H9 (cell line): ENCODE results near the gene PLXND1. TPM values are rescaled to one million over a fixed set of nuclear protein-coding genes. Genes with fewer than 3 reads are reported as not detected.

Experiments used
- DNase-seq: peaks from one replicate; pipeline ENCODE4 v3.0.0-alpha.2; 2017
- H2AFZ ChIP-seq: one replicate; pipeline ENCODE4 v1.6.1; 2013; ENCODE audit warnings: mild to moderate bottlenecking, low read length, control low read depth, moderate library complexity
- H2AK5ac ChIP-seq: 2 replicates; pipeline ENCODE4 v1.6.1; 2013; ENCODE audit warnings: low read length, control low read depth, mixed read lengths; ENCODE audit not compliant: insufficient read length
- H2BK120ac ChIP-seq: one replicate; pipeline ENCODE4 v1.6.1; 2013; ENCODE audit warnings: low read depth, mild to moderate bottlenecking, low read length, control low read depth, inconsistent platforms; ENCODE audit not compliant: poor library complexity, severe bottlenecking
- H2BK12ac ChIP-seq: 2 replicates; pipeline ENCODE4 v1.6.1; 2013; ENCODE audit warnings: low read length, control low read depth, mixed read lengths, low read depth; ENCODE audit not compliant: insufficient read length
- H2BK15ac ChIP-seq: 2 replicates; pipeline ENCODE4 v1.6.1; 2013; ENCODE audit warnings: low read depth, low read length, control low read depth
- H2BK20ac ChIP-seq: one replicate; pipeline ENCODE4 v1.6.1; 2013; ENCODE audit warnings: low read depth, mild to moderate bottlenecking, low read length, control low read depth, inconsistent platforms; ENCODE audit not compliant: poor library complexity, severe bottlenecking
- H2BK5ac ChIP-seq: 2 replicates; pipeline ENCODE4 v1.6.1; 2013; ENCODE audit warnings: low read length, control low read depth, mixed read lengths; ENCODE audit not compliant: insufficient read length
- H3K14ac ChIP-seq: 2 replicates; pipeline ENCODE4 v1.6.1; 2013; ENCODE audit warnings: low read length, control low read depth; ENCODE audit not compliant: insufficient read depth
- H3K18ac ChIP-seq: 2 replicates; pipeline ENCODE4 v1.6.1; 2013; ENCODE audit warnings: low read depth, mild to moderate bottlenecking, mixed read lengths, low read length, control low read depth; ENCODE audit not compliant: insufficient read length
- H3K23ac ChIP-seq: 2 replicates; pipeline ENCODE4 v1.6.1; 2013; ENCODE audit warnings: low read length, control low read depth, mixed read lengths, low read depth; ENCODE audit not compliant: insufficient read length
- H3K23me2 ChIP-seq: 2 replicates; pipeline ENCODE4 v1.6.1; 2013; ENCODE audit warnings: low read depth, mild to moderate bottlenecking, mixed read lengths, low read length, control low read depth; ENCODE audit not compliant: insufficient read length, poor library complexity, severe bottlenecking
- H3K27ac ChIP-seq: 2 replicates; pipeline ENCODE4 v1.5.1; 2013; ENCODE audit warnings: low read length, control low read depth, mixed read lengths, low read depth; ENCODE audit not compliant: insufficient read length
- H3K27me3 ChIP-seq: 2 replicates; pipeline ENCODE4 v1.6.1; 2013; ENCODE audit warnings: low read length, control low read depth, inconsistent platforms; ENCODE audit not compliant: insufficient read depth
- H3K4ac ChIP-seq: 2 replicates; pipeline ENCODE4 v1.6.1; 2013; ENCODE audit warnings: low read depth, mild to moderate bottlenecking, control low read depth, inconsistent platforms, low read length, moderate library complexity
- H3K4me1 ChIP-seq: 2 replicates; pipeline ENCODE4 v1.6.1; 2013; ENCODE audit warnings: low read length, control low read depth, inconsistent platforms; ENCODE audit not compliant: insufficient read depth
- H3K4me2 ChIP-seq: 2 replicates; pipeline ENCODE4 v1.6.1; 2013; ENCODE audit warnings: low read length, control low read depth, mixed read lengths; ENCODE audit not compliant: insufficient read length, insufficient read depth
- H3K56ac ChIP-seq: 2 replicates; pipeline ENCODE4 v1.6.1; 2013; ENCODE audit warnings: low read depth, mild to moderate bottlenecking, mixed read lengths, low read length, control low read depth; ENCODE audit not compliant: insufficient read length
- H3K79me1 ChIP-seq: 2 replicates; pipeline ENCODE4 v1.6.1; 2013; ENCODE audit warnings: low read depth, mild to moderate bottlenecking, moderate library complexity, low read length, control low read depth, inconsistent platforms; ENCODE audit not compliant: insufficient read depth, poor library complexity, severe bottlenecking
- H3K79me2 ChIP-seq: 2 replicates; pipeline ENCODE4 v1.6.1; 2013; ENCODE audit warnings: low read length, control low read depth, inconsistent platforms; ENCODE audit not compliant: insufficient read depth
- H3K9ac ChIP-seq: 2 replicates; pipeline ENCODE4 v1.6.1; 2013; ENCODE audit warnings: low read length, control low read depth, mixed read lengths; ENCODE audit not compliant: insufficient read length; ENCODE audit errors: extremely low read depth
- H3K9me3 ChIP-seq: one replicate; pipeline ENCODE4 v1.6.1; 2013; ENCODE audit warnings: low read depth, low read length, inconsistent platforms; ENCODE audit not compliant: control insufficient read depth
- H3T11ph ChIP-seq: one replicate; pipeline ENCODE4 v1.6.1; 2013; ENCODE audit warnings: mild to moderate bottlenecking, low read length, control low read depth, inconsistent platforms
- H4K20me1 ChIP-seq: one replicate; pipeline ENCODE4 v1.6.1; 2013; ENCODE audit not compliant: control insufficient read depth, insufficient read length, insufficient read depth
- H4K5ac ChIP-seq: 2 replicates; pipeline ENCODE4 v1.6.1; 2013; ENCODE audit warnings: low read depth, mild to moderate bottlenecking, mixed read lengths, low read length, control low read depth; ENCODE audit not compliant: insufficient read length
- H4K8ac ChIP-seq: replicated peaks from 2 replicates; pipeline ENCODE4 v1.6.1; 2013; ENCODE audit warnings: low read length, control low read depth, mixed read lengths, low read depth; ENCODE audit not compliant: insufficient read length
- H4K91ac ChIP-seq: 2 replicates; pipeline ENCODE4 v1.6.1; 2013; ENCODE audit warnings: low read depth, mild to moderate bottlenecking, moderate library complexity, mixed read lengths, low read length, control low read depth; ENCODE audit not compliant: insufficient read length
- H3K27ac Mint-ChIP-seq, 3 experiments: 2 replicates in 2 of 3; 3 replicates in 1 of 3; pipeline ENCODE4 v1.8.0; 2020 to 2021; ENCODE audit warnings: mixed read lengths in 3 of 3, mild to moderate bottlenecking in 1 of 3, moderate library complexity in 1 of 3
- H3K27me3 Mint-ChIP-seq: 2 replicates; pipeline ENCODE4 v1.8.0; 2021; ENCODE audit warnings: low read depth, mild to moderate bottlenecking, moderate library complexity, mixed read lengths
- H3K36me3 Mint-ChIP-seq, 3 experiments: 2 replicates in 2 of 3; 3 replicates in 1 of 3; pipeline ENCODE4 v1.8.0; 2020 to 2021; ENCODE audit warnings: low read depth in 3 of 3, mixed read lengths in 3 of 3; ENCODE audit not compliant: insufficient read depth in 1 of 3
- H3K4me1 Mint-ChIP-seq, 2 experiments: 2 replicates each; pipeline ENCODE4 v1.8.0; 2020; ENCODE audit warnings: mixed read lengths in 2 of 2
- H3K4me3 Mint-ChIP-seq, 2 experiments: 2 replicates in 1 of 2; 3 replicates in 1 of 2; pipeline ENCODE4 v1.8.0; 2020 to 2021; ENCODE audit warnings: mild to moderate bottlenecking in 2 of 2, mixed read lengths in 2 of 2, moderate library complexity in 1 of 2
- H3K9me3 Mint-ChIP-seq, 2 experiments: 2 replicates in 1 of 2; 3 replicates in 1 of 2; pipeline ENCODE4 v1.8.0; 2020; ENCODE audit warnings: mild to moderate bottlenecking in 2 of 2, mixed read lengths in 2 of 2, moderate library complexity in 1 of 2
- WGBS: extraction: QIAGEN DNeasy Blood & Tissue Kit; methylation state at CpG from one replicate; pipeline ENCODE4 v1.1.7; 2013; ENCODE audit warnings: missing lambda C conversion rate, low lambda C conversion rate, mixed read lengths; ENCODE audit not compliant: insufficient read length; ENCODE audit errors: extremely low coverage; 5-methylcytosine and 5-hydroxymethylcytosine counted together
- total RNA-seq: library from RNA; stranded (reverse); gene quantifications from 2 replicates; pipeline ENCODE4 v1.2.1, GENCODE V29; 2021
- TF ChIP-seq, protein P1 (sequence below): fragments of 200-600 bp; sonication (generic); conservative IDR thresholded peaks from 3 replicates; pipeline ENCODE4 v1.8.0; 2021; ENCODE audit warnings: antibody characterized with exemption, mild to moderate bottlenecking

Gene PLXND1
- total RNA-seq, 1 experiment from 2014 or later, result 50.9 TPM

DNA sequence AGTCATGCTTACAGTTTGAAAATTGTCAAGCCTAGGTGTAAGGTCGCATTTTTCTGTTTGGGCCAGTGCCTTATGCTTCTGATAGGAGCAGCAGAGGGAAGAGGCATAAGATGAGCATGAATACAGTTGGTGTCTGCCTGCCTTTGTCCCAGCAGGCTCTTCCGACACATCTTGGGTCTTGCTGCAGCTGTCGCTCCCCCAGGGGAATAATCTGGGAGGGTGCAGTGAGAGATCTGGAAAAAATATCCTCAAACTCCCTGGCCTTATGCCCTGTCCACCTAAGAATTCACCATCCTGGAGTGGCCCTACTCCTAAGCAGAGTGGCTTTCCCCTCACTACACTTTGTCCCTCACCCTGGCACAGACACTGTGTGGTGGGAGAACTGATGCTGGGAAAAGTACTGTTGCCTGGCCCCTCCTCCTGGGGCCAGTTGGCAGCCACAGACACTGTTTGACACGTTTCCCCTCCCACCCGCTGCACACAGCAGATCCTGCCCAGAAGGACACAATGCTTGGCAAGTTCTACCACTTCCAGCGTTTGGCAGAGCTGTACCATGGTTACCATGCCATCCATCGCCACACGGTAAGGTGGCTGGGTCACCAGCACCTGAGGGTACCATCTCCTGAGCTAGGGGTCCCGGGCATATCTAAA is 99.2 kb downstream of the PLXND1 start:
- no peaks in the 10 kb centered on the region for H3K79me2 ChIP-seq
- DNase-seq, result no peak
- H3K36me3 Mint-ChIP-seq, result peaks cover 1 to 18% (median 12%) of the 10 kb centered on the region in 3 experiments; a peak in 6 of 7 replicates
- H3K27me3 ChIP-seq, result no peaks in the 10 kb centered on the region
- H3K9me3 ChIP-seq, result no peaks in the 10 kb centered on the region
- no peak overlapping the region for H3K14ac ChIP-seq
- H3K56ac ChIP-seq, result no peak overlapping the region
- no peak overlapping the region for H4K5ac ChIP-seq
- no peaks in the 10 kb centered on the region for H3K9me3 Mint-ChIP-seq
- no peaks in the 10 kb centered on the region for H3K79me1 ChIP-seq
- no peak overlapping the region for H4K8ac ChIP-seq
- H3K4me3 Mint-ChIP-seq, result no peak overlapping the region
- H2BK5ac ChIP-seq, result no peak overlapping the region
- H2AK5ac ChIP-seq, result no peak overlapping the region
- no peak overlapping the region for H3K9ac ChIP-seq
- no peak overlapping the region for H2AFZ ChIP-seq
- H4K20me1 ChIP-seq, result peaks cover 2% of the 10 kb centered on the region
- no peak overlapping the region for H3K27ac ChIP-seq
- H3K27ac Mint-ChIP-seq, result peak overlapping the region in 1 of 3 experiments; percentile 44; a peak in 1 of 7 replicates
- H3K4me1 ChIP-seq, result peaks cover 2% of the 10 kb centered on the region; the same call in 1 of the 2 replicates
- peaks cover 2% of the 10 kb centered on the region; the same call in 1 of the 2 replicates for H3K27me3 Mint-ChIP-seq
- H2BK12ac ChIP-seq, result no peak overlapping the region
- H3K4me1 Mint-ChIP-seq, result peaks cover 8 to 12% of the 10 kb centered on the region in 2 experiments; a peak in 3 of 4 replicates
- H3K18ac ChIP-seq, result no peak overlapping the region
- TF ChIP-seq, protein P1, sequence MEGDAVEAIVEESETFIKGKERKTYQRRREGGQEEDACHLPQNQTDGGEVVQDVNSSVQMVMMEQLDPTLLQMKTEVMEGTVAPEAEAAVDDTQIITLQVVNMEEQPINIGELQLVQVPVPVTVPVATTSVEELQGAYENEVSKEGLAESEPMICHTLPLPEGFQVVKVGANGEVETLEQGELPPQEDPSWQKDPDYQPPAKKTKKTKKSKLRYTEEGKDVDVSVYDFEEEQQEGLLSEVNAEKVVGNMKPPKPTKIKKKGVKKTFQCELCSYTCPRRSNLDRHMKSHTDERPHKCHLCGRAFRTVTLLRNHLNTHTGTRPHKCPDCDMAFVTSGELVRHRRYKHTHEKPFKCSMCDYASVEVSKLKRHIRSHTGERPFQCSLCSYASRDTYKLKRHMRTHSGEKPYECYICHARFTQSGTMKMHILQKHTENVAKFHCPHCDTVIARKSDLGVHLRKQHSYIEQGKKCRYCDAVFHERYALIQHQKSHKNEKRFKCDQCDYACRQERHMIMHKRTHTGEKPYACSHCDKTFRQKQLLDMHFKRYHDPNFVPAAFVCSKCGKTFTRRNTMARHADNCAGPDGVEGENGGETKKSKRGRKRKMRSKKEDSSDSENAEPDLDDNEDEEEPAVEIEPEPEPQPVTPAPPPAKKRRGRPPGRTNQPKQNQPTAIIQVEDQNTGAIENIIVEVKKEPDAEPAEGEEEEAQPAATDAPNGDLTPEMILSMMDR, result no peak
- no peak overlapping the region for H4K91ac ChIP-seq
- no peak overlapping the region for H3K4me2 ChIP-seq
- H3K4ac ChIP-seq, result no peak overlapping the region
- no peak overlapping the region for H3K23ac ChIP-seq
- H2BK120ac ChIP-seq, result no peak overlapping the region
- no peak overlapping the region for H3T11ph ChIP-seq
- H3K23me2 ChIP-seq, result no peaks in the 10 kb centered on the region
- WGBS, result no CpG with 5 or more reads among the region's 9 CpGs
- H2BK20ac ChIP-seq, result no peak overlapping the region
- no peak overlapping the region for H2BK15ac ChIP-seq
